Measurements from ENCODE around the gene MAML3. TPM values are rescaled to one million over a fixed set of nuclear protein-coding genes. Genes with fewer than 3 reads are reported as not detected.
A peak's percentile ranks its signal among the peaks of the same experiment; 100 is the strongest.

Gene MAML3
- total RNA-seq, 1 donor from 2014 or later, result 8.0 TPM

- Mint-ChIP-seq H3K4me1 (ENCODE audit: unreplicated experiment) (no peaks in the 10 kb centered on the region), H3K4me3 (ENCODE audit: unreplicated experiment) (no peak overlapping the region), H3K36me3 (ENCODE audit: unreplicated experiment) (no peaks in the 10 kb centered on the region), H3K9me3 (ENCODE audit: unreplicated experiment) (no peaks in the 10 kb centered on the region), H3K27me3 (ENCODE audit: unreplicated experiment) (peaks cover 2% of the 10 kb centered on the region), H3K27ac (ENCODE audit: unreplicated experiment) (no peak overlapping the region)
- peak; percentile 48 for DNase-seq (ENCODE audit: extremely low spot score, unreplicated experiment)
- no peak for TF ChIP-seq CTCF (IDR thresholded peaks at IDR 0.05)
These were observed 399.0 kb downstream of the MAML3 start for GRCh38 chr4:139754938-139755337.

GRCh38 chr4:139753686-139754085 is 400.3 kb downstream of the MAML3 start:
- Mint-ChIP-seq H3K4me1 (ENCODE audit: unreplicated experiment) (no peaks in the 10 kb centered on the region), H3K27me3 (ENCODE audit: unreplicated experiment) (peaks cover 2% of the 10 kb centered on the region), H3K9me3 (ENCODE audit: unreplicated experiment) (no peaks in the 10 kb centered on the region), H3K4me3 (ENCODE audit: unreplicated experiment) (no peak overlapping the region), H3K36me3 (ENCODE audit: unreplicated experiment) (no peaks in the 10 kb centered on the region), H3K27ac (ENCODE audit: unreplicated experiment) (no peak overlapping the region)
- DNase-seq (ENCODE audit: extremely low spot score, unreplicated experiment), result no peak
- TF ChIP-seq CTCF (IDR thresholded peaks at IDR 0.05), result no peak

- no peak overlapping the region for H3K4me3 Mint-ChIP-seq (ENCODE audit: unreplicated experiment)
- DNase-seq (ENCODE audit: extremely low spot score, unreplicated experiment), result no peak
- no peaks in the 10 kb centered on the region for H3K9me3 Mint-ChIP-seq (ENCODE audit: unreplicated experiment)
- no peak for TF ChIP-seq CTCF (IDR thresholded peaks at IDR 0.05)
- H3K27me3 Mint-ChIP-seq (ENCODE audit: unreplicated experiment), result peaks cover 5% of the 10 kb centered on the region
- peaks cover 4% of the 10 kb centered on the region for H3K4me1 Mint-ChIP-seq (ENCODE audit: unreplicated experiment)
- no peaks in the 10 kb centered on the region for H3K36me3 Mint-ChIP-seq (ENCODE audit: unreplicated experiment)
- H3K27ac Mint-ChIP-seq (ENCODE audit: unreplicated experiment), result no peak overlapping the region
These were observed 404.0 kb downstream of the MAML3 start for GRCh38 chr4:139749835-139750498.

- no peak for TF ChIP-seq CTCF (IDR thresholded peaks at IDR 0.05)
- Mint-ChIP-seq H3K9me3 (ENCODE audit: unreplicated experiment) (no peaks in the 10 kb centered on the region), H3K4me1 (ENCODE audit: unreplicated experiment) (peaks cover 4% of the 10 kb centered on the region), H3K4me3 (ENCODE audit: unreplicated experiment) (no peak overlapping the region), H3K36me3 (ENCODE audit: unreplicated experiment) (no peaks in the 10 kb centered on the region), H3K27me3 (ENCODE audit: unreplicated experiment) (peaks cover 5% of the 10 kb centered on the region), H3K27ac (ENCODE audit: unreplicated experiment) (no peak overlapping the region)
- DNase-seq (ENCODE audit: extremely low spot score, unreplicated experiment), result no peak
These were observed 404.6 kb downstream of the MAML3 start for GRCh38 chr4:139749338-139749737.

GRCh38 chr4:139746431-139747171 is 407.4 kb downstream of the MAML3 start:
- DNase-seq (ENCODE audit: extremely low spot score, unreplicated experiment), result peak; percentile 59
- H3K36me3 Mint-ChIP-seq (ENCODE audit: unreplicated experiment), result no peaks in the 10 kb centered on the region
- H3K27ac Mint-ChIP-seq (ENCODE audit: unreplicated experiment), result no peak overlapping the region
- peaks cover 5% of the 10 kb centered on the region for H3K27me3 Mint-ChIP-seq (ENCODE audit: unreplicated experiment)
- H3K9me3 Mint-ChIP-seq (ENCODE audit: unreplicated experiment), result no peaks in the 10 kb centered on the region
- TF ChIP-seq CTCF (IDR thresholded peaks at IDR 0.05), result no peak
- H3K4me3 Mint-ChIP-seq (ENCODE audit: unreplicated experiment), result no peak overlapping the region
- peaks cover 4% of the 10 kb centered on the region for H3K4me1 Mint-ChIP-seq (ENCODE audit: unreplicated experiment)
